ENCODE results near the gene MMP15. TPM values are rescaled to one million over a fixed set of nuclear protein-coding genes. Genes with fewer than 3 reads are reported as not detected.
"Not testable (repeated sequence)": the region's sequence is repeated elsewhere in the genome, so short reads cannot be mapped to it uniquely, and the experiment has no call there.

The MMP15 gene
- total RNA-seq, 1 donor from 2014 or later: 5.2 TPM

GRCh38 chr16:58085584-58086251 lies 60.2 kb downstream of the MMP15 start:
- no peak overlapping the region for H3K4me3 Mint-ChIP-seq (ENCODE audit: unreplicated experiment)

GRCh38 chr16:58086381-58087208 lies 61.0 kb downstream of the MMP15 start:
- no peak for TF ChIP-seq CTCF (IDR thresholded peaks at IDR 0.05)
- no peak for DNase-seq (ENCODE audit: extremely low spot score, unreplicated experiment)
- H3K9me3 Mint-ChIP-seq (ENCODE audit: unreplicated experiment): no peaks in the 10 kb centered on the region
- no peaks in the 10 kb centered on the region for H3K36me3 Mint-ChIP-seq (ENCODE audit: unreplicated experiment)
- no peak overlapping the region for H3K27ac Mint-ChIP-seq (ENCODE audit: unreplicated experiment)
- H3K4me1 Mint-ChIP-seq (ENCODE audit: unreplicated experiment): no peaks in the 10 kb centered on the region
- H3K27me3 Mint-ChIP-seq (ENCODE audit: unreplicated experiment): peaks cover 5% of the 10 kb centered on the region
- no peak overlapping the region for H3K4me3 Mint-ChIP-seq (ENCODE audit: unreplicated experiment)

More at GRCh38 chr16:58085584-58086251, 60.2 kb downstream of the MMP15 start:
- no peak for DNase-seq (ENCODE audit: extremely low spot score, unreplicated experiment)
- TF ChIP-seq CTCF (IDR thresholded peaks at IDR 0.05): no peak
- H3K9me3 Mint-ChIP-seq (ENCODE audit: unreplicated experiment): no peaks in the 10 kb centered on the region
- H3K36me3 Mint-ChIP-seq (ENCODE audit: unreplicated experiment): no peaks in the 10 kb centered on the region
- H3K27ac Mint-ChIP-seq (ENCODE audit: unreplicated experiment): no peak overlapping the region
- H3K4me1 Mint-ChIP-seq (ENCODE audit: unreplicated experiment): no peaks in the 10 kb centered on the region
- peaks cover 5% of the 10 kb centered on the region for H3K27me3 Mint-ChIP-seq (ENCODE audit: unreplicated experiment)

GRCh38 chr16:58087209-58087913 lies 61.8 kb downstream of the MMP15 start:
- H3K27ac Mint-ChIP-seq (ENCODE audit: unreplicated experiment): no peak overlapping the region
- no peak for DNase-seq (ENCODE audit: extremely low spot score, unreplicated experiment)
- H3K27me3 Mint-ChIP-seq (ENCODE audit: unreplicated experiment): peaks cover 12% of the 10 kb centered on the region
- H3K36me3 Mint-ChIP-seq (ENCODE audit: unreplicated experiment): no peaks in the 10 kb centered on the region
- H3K9me3 Mint-ChIP-seq (ENCODE audit: unreplicated experiment): no peaks in the 10 kb centered on the region
- no peak overlapping the region for H3K4me3 Mint-ChIP-seq (ENCODE audit: unreplicated experiment)
- H3K4me1 Mint-ChIP-seq (ENCODE audit: unreplicated experiment): no peaks in the 10 kb centered on the region
- TF ChIP-seq CTCF (IDR thresholded peaks at IDR 0.05): no peak

DNA sequence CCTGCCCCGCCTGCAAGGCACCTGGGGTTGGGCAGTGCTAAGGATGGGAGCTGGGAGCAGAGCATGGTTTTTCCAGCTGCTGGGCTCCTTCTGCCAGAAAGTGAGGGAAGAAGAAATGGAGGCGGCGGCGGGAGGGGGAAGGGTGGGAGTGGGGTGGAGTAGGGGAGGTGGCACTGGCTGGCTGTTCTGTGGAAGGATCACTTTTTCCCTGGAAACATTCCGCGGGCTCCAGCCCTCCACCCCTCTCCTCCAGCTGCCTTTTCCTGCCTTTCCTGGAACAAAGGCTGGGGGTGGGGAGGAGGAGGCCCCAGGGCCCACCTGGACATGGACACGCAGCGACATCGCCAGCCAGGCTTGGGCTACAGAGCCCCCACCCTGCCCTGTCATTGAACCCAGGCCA lies 62.5 kb downstream of the MMP15 start:
- H3K27ac Mint-ChIP-seq (ENCODE audit: unreplicated experiment): no peak overlapping the region
- H3K4me1 Mint-ChIP-seq (ENCODE audit: unreplicated experiment): no peaks in the 10 kb centered on the region
- H3K27me3 Mint-ChIP-seq (ENCODE audit: unreplicated experiment): peaks cover 17% of the 10 kb centered on the region
- TF ChIP-seq CTCF (IDR thresholded peaks at IDR 0.05): no peak
- no peak for DNase-seq (ENCODE audit: extremely low spot score, unreplicated experiment)
- no peaks in the 10 kb centered on the region for H3K36me3 Mint-ChIP-seq (ENCODE audit: unreplicated experiment)
- no peak overlapping the region for H3K4me3 Mint-ChIP-seq (ENCODE audit: unreplicated experiment)
- no peaks in the 10 kb centered on the region for H3K9me3 Mint-ChIP-seq (ENCODE audit: unreplicated experiment)

DNA sequence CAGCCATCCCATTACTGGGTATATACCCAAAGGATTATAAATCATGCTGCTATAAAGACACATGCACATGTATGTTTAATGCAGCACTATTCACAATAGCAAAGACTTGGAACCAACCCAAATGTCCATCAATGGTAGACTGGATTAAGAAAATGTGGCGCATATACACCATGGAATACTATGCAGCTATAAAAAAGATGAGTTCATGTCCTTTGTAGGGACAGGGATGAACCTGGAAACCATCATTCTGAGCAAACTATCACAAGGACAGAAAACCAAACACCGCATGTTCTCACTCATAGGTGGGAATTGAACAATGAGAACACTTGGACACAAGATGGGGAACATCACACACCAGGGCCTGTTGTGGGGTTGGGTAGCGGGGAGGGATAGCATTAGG lies 64.8 kb downstream of the MMP15 start:
- DNase-seq (ENCODE audit: extremely low spot score, unreplicated experiment); H3K27ac Mint-ChIP-seq (ENCODE audit: unreplicated experiment); H3K36me3 Mint-ChIP-seq (ENCODE audit: unreplicated experiment); H3K4me3 Mint-ChIP-seq (ENCODE audit: unreplicated experiment); H3K4me1 Mint-ChIP-seq (ENCODE audit: unreplicated experiment); H3K9me3 Mint-ChIP-seq (ENCODE audit: unreplicated experiment): not testable (repeated sequence)
- peaks cover 18% of the 10 kb centered on the region for H3K27me3 Mint-ChIP-seq (ENCODE audit: unreplicated experiment)

Data from osteocyte (in vitro differentiated cells).